Measurements from ENCODE around the gene CASZ1.

DNA sequence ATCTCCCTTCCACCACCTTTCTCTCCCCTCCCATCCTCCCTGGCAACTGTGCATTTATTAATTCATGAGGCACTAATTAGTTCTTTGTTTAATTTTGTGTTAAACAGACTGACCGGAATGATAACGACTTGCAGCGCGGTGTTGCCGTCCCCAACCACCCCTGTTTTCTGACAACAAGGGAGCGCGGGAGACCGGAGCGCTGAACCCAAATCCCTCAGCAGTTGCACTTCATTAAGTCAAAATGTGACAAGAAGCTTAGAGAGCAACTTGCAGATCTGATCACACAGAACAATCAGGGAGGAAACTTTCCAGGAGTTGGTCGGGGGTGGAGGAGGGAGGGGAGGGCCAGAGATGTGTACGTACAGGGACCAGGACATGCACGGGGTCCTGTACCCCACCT, 89.2 kb downstream of the CASZ1 start:
- TF ChIP-seq, protein P1, sequence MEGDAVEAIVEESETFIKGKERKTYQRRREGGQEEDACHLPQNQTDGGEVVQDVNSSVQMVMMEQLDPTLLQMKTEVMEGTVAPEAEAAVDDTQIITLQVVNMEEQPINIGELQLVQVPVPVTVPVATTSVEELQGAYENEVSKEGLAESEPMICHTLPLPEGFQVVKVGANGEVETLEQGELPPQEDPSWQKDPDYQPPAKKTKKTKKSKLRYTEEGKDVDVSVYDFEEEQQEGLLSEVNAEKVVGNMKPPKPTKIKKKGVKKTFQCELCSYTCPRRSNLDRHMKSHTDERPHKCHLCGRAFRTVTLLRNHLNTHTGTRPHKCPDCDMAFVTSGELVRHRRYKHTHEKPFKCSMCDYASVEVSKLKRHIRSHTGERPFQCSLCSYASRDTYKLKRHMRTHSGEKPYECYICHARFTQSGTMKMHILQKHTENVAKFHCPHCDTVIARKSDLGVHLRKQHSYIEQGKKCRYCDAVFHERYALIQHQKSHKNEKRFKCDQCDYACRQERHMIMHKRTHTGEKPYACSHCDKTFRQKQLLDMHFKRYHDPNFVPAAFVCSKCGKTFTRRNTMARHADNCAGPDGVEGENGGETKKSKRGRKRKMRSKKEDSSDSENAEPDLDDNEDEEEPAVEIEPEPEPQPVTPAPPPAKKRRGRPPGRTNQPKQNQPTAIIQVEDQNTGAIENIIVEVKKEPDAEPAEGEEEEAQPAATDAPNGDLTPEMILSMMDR (conservative IDR thresholded peaks at IDR 0.05) = no peak
- TF ChIP-seq EZH2 (IDR thresholded peaks at IDR 0.05; ENCODE audit: low read depth) = no peak

All from PC-9 (cell line).